GM23248 (cell line): ENCODE measurements around the gene NFILZ.

Experiments used
- EZH2 ChIP-seq: fragments of 200-600 bp; sonication (generic); IDR thresholded peaks from 2 replicates; pipeline ENCODE4 v1.6.1; 2018; ENCODE audit warnings: antibody characterized with exemption, mild to moderate bottlenecking; ENCODE audit not compliant: insufficient read depth, poor library complexity, severe bottlenecking
- EZH2phosphoT487 ChIP-seq: fragments of 200-600 bp; sonication (generic); IDR thresholded peaks from 2 replicates; pipeline ENCODE4 v1.6.1; 2018; ENCODE audit warnings: antibody characterized with exemption, moderate library complexity, mild to moderate bottlenecking, low read depth; ENCODE audit not compliant: insufficient read depth

DNA sequence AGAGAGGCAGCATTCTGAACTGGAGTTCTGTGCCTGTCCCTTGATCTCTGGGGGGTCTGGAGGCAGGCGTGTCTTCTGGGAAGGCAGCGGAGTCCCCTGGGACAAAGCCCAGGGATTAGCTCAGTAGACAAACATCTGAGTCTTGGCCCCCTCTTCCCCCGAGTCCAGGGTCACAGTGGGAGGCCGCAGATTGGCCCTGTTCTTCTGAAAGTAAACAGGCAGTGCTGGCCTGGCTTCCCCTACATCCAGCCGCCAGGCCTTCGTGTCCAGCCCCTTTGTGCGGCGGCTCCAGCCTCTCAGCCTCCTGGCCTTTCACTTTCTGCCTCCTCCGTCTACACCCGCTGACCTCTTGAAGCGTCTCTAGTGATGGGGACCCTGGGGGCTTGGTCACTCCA lies 989 bp downstream of the NFILZ start:
- TF ChIP-seq EZH2, result no peak
- TF ChIP-seq EZH2phosphoT487, result no peak
